ENCODE results near the gene ZYX. TPM values are rescaled to one million over a fixed set of nuclear protein-coding genes. Genes with fewer than 3 reads are reported as not detected.

The ZYX gene
- total and polyA plus RNA-seq, 2 experiments from 2014 or later: 31.8 to 202 TPM

GRCh38 chr7:143388051-143388450 is 6.9 kb downstream of the ZYX start:
- Histone ChIP-seq H3K4me1 (ENCODE audit: insufficient read depth) (peaks cover 44% of the 10 kb centered on the region), H4K20me1 (ENCODE audit: insufficient read depth, poor library complexity, severe bottlenecking) (peaks cover 46% of the 10 kb centered on the region), H3K27me3 (no peaks in the 10 kb centered on the region), H3K4me3 (no peak overlapping the region), H2AFZ (no peak overlapping the region), H3K27ac (no peak overlapping the region), H3K79me2 (peaks cover 28% of the 10 kb centered on the region), H3K9me3 (ENCODE audit: low read depth) (no peaks in the 10 kb centered on the region), H3K9me2 (replicated peaks; ENCODE audit: insufficient read depth) (no peaks in the 10 kb centered on the region), H3K36me3 (replicated peaks; ENCODE audit: insufficient read depth, low read depth) (no peaks in the 10 kb centered on the region), H3K4me2 (no peak overlapping the region)
- no peak for DNase-seq (ENCODE audit: low spot score)
- WGBS (ENCODE audit: low lambda C conversion rate, missing lambda C conversion rate): 88% methylated on average over 8 of the region's 10 CpGs
- TF ChIP-seq CTCF (IDR thresholded peaks at IDR 0.05; ENCODE audit: poor library complexity): no peak
- no peak for TF ChIP-seq EZH2phosphoT487 (IDR thresholded peaks at IDR 0.05; ENCODE audit: low read depth, severe bottlenecking, unreplicated experiment)

GRCh38 chr7:143388491-143389101 is 7.5 kb downstream of the ZYX start:
- Histone ChIP-seq H2AFZ (no peak overlapping the region), H3K4me3 (no peak overlapping the region), H3K9me3 (ENCODE audit: low read depth) (no peaks in the 10 kb centered on the region), H3K36me3 (replicated peaks; ENCODE audit: insufficient read depth, low read depth) (no peaks in the 10 kb centered on the region), H3K27me3 (no peaks in the 10 kb centered on the region), H3K4me2 (no peak overlapping the region), H3K79me2 (peaks cover 23% of the 10 kb centered on the region), H4K20me1 (ENCODE audit: insufficient read depth, poor library complexity, severe bottlenecking) (peaks cover 42% of the 10 kb centered on the region), H3K9me2 (replicated peaks; ENCODE audit: insufficient read depth) (no peaks in the 10 kb centered on the region), H3K27ac (no peak overlapping the region), H3K4me1 (ENCODE audit: insufficient read depth) (peaks cover 45% of the 10 kb centered on the region)
- no peak for DNase-seq (ENCODE audit: low spot score)
- 97% methylated on average over 28 of the region's 28 CpGs for WGBS (ENCODE audit: low lambda C conversion rate, missing lambda C conversion rate)
- TF ChIP-seq CTCF (IDR thresholded peaks at IDR 0.05; ENCODE audit: poor library complexity) (no peak), EZH2 (IDR thresholded peaks at IDR 0.05; ENCODE audit: borderline replicate concordance) (no peak), EZH2phosphoT487 (IDR thresholded peaks at IDR 0.05; ENCODE audit: low read depth, severe bottlenecking, unreplicated experiment) (no peak)

GRCh38 chr7:143389316-143390103 is 8.4 kb downstream of the ZYX start:
- H4K20me1 ChIP-seq (ENCODE audit: insufficient read depth, poor library complexity, severe bottlenecking): peaks cover 33% of the 10 kb centered on the region
- WGBS (ENCODE audit: low lambda C conversion rate, missing lambda C conversion rate): 93% methylated on average over 14 of the region's 15 CpGs

More at GRCh38 chr7:143389316-143390103, 8.4 kb downstream of the ZYX start:
- H3K4me2 ChIP-seq: no peak overlapping the region
- H3K36me3 ChIP-seq (replicated peaks; ENCODE audit: insufficient read depth, low read depth): no peaks in the 10 kb centered on the region
- no peak overlapping the region for H3K27ac ChIP-seq
- no peaks in the 10 kb centered on the region for H3K9me2 ChIP-seq (replicated peaks; ENCODE audit: insufficient read depth)
- DNase-seq (ENCODE audit: low spot score): no peak
- H3K4me1 ChIP-seq (ENCODE audit: insufficient read depth): peaks cover 38% of the 10 kb centered on the region
- no peaks in the 10 kb centered on the region for H3K27me3 ChIP-seq
- peaks cover 14% of the 10 kb centered on the region for H3K79me2 ChIP-seq
- no peaks in the 10 kb centered on the region for H3K9me3 ChIP-seq (ENCODE audit: low read depth)
- H2AFZ ChIP-seq: no peak overlapping the region
- no peak overlapping the region for H3K4me3 ChIP-seq
- no peak for TF ChIP-seq EZH2 (IDR thresholded peaks at IDR 0.05; ENCODE audit: borderline replicate concordance)
- no peak for TF ChIP-seq CTCF (IDR thresholded peaks at IDR 0.05; ENCODE audit: poor library complexity)
- no peak for TF ChIP-seq EZH2phosphoT487 (IDR thresholded peaks at IDR 0.05; ENCODE audit: low read depth, severe bottlenecking, unreplicated experiment)
